ENCODE measurements around the gene KIAA0319L.

GRCh38 chr1:35506960-35507912 is 50.0 kb downstream of the KIAA0319L start:
- TF ChIP-seq SUZ12 (IDR thresholded peaks at IDR 0.05) (no peak), L3MBTL2 (conservative IDR thresholded peaks at IDR 0.05) (no peak), BHLHE40 (IDR thresholded peaks at IDR 0.05; ENCODE audit: borderline replicate concordance) (no peak), LEF1 (IDR thresholded peaks at IDR 0.05; ENCODE audit: borderline replicate concordance) (no peak), CTBP1 (IDR thresholded peaks at IDR 0.05; ENCODE audit: borderline replicate concordance) (no peak)
